GM21367 (cell line): ENCODE data around the gene CNTNAP2.

Experiments used
- ATAC-seq: cut with Tn5 transposase; IDR thresholded peaks from one replicate; pipeline ENCODE4 v1.9.1; 2021; ENCODE audit not compliant: unreplicated experiment

The CNTNAP2 gene

DNA sequence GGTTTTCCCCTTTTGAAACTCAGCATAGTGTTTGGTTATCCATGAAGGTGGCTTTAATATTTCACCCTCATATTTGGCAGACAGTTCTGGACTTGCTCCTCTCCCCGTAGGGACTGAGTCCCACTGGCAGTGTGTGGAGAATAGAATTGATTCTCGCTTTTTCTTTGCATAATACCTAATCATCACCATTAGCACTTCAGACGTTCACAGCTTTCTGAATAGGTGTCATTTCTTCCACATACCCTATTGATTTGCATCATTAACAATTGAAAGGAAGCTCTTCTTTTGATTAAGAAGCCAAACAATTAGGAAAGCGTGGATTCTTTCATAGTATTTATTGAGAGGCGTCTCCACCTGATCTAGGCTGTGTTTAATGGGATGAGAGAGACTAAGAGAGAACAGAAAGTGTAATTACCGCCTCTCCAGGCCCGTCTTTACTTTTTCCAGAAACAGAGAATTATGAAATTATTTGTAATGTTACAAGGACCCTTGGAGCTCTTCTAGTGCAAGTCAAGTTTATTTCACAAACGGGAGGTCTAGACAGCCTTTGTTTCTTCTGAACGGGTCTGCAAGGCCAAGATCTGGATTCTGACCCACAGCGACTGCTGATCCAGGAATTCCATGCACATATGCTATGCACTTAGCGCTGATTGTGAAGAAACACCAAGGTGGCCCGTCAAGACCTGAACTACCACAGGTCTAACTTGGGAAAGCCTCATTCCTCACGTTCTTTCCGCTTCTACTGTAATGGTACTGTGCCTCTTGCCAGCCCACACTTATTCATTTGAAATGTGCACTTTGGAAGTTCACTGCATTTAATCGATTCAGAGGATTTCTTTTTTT lies 2224.1 kb downstream of the CNTNAP2 start:
- no peak for ATAC-seq

DNA sequence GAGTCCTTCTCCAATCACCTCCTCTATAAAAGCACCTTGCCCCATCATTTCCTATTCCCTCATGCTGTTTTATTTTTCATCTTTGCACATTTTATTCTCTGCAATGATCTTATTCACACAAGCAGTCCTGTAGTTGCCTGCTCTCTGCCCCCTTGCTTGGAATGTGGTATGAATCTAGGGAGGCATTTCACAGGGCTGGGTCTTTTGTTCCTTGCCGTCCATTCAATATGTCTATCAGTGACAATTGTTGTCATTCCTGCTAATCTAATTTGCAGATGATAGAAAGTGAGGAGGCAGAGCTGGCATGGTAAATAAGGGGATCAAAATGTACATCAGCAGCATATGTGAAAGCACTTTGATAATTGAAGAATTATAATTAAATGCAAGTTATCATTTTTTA lies 2227.8 kb downstream of the CNTNAP2 start:
- no peak for ATAC-seq

DNA sequence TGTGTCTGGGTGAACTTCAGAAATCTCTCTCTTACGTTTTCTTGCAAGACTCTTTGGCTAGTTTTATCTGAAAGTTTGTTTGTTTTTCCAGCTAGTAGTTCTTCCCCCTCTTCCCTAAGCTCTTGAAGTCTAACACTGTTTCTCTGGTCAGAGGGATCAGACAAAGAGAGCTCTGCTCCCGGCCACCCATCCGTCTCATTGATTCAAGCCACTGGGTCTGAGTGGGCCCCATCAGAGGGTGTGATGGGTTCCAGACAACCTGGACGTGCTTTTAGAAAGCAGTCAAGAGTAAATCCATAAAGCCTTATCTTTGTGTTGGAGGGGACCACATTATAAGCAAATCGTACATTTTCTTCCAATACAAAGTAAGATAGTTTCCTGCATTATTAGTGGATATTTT lies 2231.4 kb downstream of the CNTNAP2 start:
- ATAC-seq = no peak

DNA sequence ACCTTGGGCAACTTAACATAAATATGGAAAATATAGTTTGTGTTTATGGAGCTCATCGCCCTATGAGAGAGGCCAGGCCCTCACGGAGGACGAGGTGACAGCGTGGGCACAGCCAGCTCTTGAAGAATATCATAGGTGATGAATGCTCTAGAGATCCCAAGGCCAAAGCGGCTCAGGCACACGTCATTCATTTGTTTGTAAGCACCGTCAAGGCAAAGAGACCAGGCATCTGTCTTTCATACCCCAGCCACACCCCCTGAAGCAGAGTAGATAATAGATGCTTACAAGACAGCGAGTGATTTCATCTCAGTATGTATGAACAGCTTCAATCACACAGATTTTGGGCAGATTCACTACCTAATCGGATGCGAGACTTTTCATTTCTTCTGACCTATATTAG lies 2231.9 kb downstream of the CNTNAP2 start:
- no peak for ATAC-seq

DNA sequence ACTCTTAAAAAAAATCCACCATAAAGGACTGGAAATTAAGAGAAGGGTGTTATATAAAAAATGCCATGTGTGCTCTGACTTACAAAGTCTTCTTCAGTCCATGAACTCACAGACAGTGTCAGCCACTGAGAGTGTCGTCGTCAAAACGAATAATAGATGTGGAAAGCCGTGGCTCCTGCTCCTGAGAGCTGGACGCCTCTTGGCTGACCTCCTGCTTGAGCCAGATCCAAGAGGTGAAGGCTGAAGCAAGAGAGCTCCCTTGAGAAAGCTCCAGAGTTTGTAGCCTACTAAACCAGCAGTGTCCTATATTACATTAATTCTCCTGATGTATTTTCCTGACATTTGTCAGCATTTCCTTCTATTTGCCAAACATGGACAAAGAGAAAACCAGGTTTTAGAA lies 2239.7 kb downstream of the CNTNAP2 start:
- ATAC-seq = no peak

DNA sequence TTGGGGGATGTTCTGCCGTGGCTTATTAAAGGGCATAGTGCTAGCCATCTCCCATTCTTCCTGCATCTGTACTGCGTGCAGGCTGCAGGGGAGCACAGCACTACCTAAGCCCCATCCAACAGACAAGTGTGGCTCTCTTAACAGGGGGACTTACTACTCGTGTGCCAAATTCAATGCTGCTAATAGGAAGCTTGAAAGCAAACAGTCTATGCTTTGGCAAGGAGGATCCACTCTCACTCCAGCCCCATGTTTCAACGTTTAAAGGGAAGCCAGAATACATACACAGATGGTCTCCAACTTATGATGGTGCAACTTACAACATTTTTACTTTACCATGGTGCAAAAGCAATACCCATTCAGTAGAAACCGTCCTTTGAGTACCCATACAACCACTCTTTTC lies 2245.9 kb downstream of the CNTNAP2 start:
- ATAC-seq = no peak

DNA sequence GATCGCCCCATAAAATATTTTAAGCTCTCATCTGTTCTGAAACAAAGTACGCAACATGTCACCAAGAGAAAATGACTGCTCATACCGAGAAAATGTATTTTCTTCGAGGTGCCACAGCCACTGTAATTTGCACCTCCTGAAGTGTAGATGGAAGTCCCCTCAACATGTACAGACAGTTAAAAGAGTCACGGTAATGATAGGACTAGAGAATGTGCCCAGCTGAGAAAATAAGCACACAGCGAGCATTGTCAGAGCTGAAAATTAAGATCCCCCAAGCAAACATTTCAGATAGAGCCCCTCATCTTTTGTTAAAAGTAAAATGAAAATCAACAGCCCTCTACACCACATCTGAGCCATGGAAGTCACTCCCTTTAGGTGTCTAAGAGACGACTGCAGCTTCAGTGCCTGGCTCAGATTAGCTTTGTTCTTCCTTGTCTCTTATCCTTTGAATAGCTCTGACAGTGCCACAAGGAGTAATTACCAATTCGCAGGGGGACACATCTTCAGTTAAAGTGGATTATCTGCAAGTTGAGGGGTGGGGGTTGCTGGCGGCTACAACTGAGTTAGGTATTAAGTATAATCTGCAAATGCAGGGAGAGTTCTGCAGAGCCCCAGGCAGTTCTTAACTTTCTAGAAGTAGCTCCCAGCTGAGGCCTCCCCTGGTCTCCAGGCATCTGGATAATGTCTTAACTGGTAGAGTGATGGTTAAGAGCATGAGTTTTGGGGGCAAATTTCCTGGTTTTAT lies 2251.3 kb downstream of the CNTNAP2 start:
- no peak for ATAC-seq

DNA sequence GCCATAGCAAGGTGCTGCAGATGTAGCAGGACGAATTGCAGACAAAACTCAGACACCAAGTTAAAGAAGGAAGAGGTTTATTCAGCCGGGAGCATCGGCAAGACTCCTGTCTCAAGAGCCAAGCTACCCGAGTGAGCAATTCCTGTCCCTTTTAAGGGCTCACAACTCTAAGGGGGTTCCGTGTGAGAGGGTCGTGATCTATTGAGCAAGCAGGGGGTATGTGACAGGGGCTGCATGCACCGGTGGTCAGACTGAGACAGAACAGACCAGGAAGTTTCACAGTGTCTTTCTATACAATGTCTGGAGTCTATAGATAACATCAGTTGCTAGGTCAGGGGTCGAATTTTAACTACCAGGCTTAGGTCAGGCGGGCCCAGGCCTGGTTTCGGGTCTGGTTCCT lies 2252.0 kb downstream of the CNTNAP2 start:
- ATAC-seq = no peak

DNA sequence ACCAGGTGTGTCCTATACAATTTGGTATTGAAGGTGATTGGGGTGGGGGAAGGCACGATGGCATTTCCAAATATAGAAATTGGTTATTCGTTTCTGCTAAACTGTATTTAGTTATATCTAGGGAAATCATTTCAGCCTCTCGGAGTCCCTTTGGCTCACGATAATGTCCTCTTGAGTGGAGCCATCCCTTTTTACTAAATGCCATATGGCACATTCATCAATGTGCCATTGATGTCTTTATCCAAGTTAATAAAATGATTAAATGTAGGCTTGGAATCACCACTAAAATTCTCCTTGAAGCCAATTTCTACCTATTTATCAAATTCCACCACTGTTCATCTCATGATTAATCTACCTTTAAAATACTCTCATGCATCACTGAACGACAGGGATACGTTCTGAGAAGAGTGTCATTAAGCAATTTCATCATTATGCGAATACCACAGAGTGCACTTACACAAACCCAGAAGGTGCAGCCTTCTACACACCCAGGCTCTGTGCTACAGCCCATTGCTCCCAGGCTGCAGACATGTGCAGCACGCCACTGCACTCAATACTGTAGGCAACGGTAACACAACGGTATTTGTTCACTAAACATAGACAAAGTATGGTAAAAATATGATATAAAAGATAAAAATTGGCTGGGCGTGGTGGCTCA lies 2254.8 kb downstream of the CNTNAP2 start:
- no peak for ATAC-seq

DNA sequence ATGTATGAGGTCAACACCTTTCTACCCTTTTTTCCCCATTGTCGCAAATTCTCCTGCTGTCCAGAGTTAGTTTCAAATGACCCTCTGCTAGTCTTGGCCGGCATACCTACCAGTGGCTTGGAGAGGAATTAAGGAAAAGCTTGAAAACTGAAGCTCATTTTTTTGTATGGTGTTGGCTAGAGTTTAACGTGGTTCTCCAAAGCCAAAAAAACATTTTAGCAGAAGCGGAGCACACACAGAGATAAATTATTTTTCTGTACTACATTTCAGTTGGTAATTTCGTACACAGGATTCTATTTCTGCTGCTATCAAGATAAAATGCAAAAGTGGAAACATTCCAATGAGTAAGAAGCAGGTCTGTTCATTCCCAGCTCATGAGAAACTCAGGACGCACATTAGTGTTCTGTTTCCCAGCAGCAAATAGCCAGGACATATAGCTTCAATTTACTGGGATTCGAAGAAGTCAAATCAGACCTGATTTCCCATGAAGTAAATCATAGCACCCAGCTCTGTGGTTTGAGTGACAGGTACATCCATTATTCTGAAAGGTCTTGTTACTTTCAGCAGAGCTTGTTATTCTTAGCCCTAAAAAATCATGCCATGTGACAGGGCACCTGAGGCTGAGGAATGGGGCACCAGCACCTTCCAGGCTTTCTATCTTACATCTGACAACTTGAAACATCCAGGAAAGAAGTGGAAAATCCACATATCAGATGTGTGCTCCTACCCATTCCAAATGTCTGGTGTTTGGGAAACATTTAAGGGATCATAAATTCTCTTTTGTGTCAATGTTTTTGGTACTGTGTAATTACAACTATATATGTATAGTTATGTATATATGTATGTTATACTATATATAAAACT lies 2258.0 kb downstream of the CNTNAP2 start:
- no peak for ATAC-seq

DNA sequence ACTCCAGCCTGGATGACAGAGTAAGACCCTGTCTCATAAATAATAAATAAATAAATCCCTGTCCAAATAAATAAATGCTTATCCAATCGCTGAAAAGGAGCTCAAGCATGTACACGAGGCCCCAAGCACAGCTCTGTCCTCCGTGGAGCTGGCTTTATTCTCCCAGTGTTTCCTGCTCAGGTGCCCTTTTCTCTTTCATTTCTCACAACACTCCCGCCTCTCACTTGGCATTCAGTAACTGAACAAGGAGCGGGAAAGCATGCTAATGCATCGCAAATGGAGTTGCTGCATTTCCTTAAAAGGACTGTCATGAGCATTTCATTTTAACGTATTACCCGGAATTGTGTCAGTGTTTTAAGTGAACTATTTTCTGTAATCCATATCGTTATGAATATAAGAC lies 2263.1 kb downstream of the CNTNAP2 start:
- no peak for ATAC-seq

DNA sequence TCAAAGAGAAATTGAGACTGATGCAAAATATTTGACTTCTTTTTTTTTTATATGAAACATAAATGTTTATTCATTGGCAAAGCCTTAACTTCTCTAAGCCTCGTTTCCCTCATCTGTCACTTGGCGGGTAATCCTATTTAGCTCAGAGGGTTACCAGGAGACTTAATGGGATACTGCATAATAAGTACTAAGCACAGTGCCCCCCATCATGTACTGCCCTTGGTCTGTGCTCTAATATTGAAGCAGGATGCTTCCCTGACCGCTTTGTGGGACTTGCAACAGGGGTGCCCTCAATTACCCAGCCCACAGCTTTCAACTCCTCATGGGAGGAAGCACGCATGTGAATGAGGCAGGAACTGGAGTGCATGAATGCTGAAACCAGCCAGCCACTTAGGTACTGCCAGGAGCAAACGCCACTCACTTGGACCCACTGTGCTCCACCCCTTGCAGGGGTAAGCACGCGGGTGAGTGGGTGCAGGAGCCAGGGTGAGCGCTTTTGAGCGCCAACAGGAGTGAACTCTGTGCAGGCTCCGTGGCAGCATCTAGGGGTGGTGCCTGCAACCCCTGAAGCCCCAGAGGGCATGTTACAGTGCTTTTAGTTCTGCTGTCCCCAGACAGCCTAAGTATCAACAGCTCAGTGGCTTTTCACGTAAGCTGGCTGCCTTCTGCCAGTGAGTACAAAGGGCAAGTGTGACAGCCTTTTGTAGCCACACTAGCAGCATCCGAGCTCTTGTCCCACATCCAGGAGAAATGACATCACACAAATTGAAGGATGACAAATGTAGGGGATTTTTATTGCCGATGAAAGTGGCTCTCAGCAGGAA lies 2264.2 kb downstream of the CNTNAP2 start:
- ATAC-seq = no peak

DNA sequence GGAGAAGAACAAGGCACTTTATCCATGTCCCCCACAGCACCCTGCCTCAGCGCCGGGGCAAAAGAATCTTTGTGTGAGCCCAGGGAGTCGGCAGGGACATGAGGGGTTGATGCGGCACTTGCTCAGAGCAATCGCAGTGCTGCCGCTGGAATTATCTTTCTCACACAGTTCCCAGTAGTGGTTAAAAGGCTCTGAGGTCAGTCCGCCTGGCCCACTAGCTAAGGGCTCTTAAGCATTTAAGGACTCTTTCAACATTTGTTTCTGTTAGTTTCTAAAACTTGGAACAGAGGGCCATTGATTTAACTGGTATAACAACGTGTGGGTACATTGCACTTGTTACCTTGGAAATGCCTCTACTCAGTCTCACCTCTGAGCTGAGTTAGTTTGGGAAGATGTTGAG lies 2266.0 kb downstream of the CNTNAP2 start:
- ATAC-seq = no peak

DNA sequence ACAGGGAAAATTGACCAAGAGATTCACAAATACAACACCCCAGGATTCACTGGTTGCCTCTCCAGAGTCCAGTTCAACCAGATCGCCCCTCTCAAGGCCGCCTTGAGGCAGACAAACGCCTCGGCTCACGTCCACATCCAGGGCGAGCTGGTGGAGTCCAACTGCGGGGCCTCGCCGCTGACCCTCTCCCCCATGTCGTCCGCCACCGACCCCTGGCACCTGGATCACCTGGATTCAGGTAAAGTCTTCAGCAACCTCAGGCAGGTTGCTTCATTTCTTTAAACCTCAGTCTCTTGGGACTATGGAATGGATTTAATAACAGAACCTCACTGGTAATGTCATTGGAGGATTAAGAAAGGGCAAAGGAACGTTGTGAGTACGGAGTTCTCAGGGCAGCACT lies 2267.1 kb downstream of the CNTNAP2 start:
- ATAC-seq = no peak

DNA sequence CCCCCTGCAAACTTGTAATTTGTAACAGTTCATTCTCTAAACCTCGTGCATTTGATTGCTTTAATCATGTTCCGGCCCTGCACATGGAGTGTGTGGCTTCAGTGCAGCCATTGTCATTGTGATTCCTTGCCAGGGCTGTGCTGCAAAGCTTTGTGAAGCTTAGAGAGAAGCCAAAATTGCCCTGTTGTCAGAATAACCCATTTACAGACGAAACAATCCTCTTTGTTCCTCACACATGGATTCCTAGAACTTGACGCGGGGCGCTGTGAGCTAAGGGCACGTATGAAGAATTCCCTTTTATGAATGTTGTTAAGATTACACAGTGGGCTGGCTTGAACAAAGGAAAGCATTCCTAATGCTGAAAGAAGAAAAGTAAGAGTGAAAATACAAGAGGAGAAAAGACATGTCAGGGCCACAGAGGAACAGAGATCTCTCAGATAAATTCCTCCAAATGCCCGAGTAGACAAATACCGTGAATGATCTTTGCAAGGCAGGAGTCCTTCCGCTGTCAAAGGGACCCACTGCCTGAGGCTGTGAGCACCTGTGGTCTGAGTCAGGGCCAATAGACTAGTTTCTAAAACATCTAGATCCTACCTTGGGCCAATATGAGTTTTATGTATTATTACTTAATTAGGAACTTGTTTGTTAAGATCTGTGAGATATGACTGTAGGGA lies 2268.5 kb downstream of the CNTNAP2 start:
- ATAC-seq = no peak

DNA sequence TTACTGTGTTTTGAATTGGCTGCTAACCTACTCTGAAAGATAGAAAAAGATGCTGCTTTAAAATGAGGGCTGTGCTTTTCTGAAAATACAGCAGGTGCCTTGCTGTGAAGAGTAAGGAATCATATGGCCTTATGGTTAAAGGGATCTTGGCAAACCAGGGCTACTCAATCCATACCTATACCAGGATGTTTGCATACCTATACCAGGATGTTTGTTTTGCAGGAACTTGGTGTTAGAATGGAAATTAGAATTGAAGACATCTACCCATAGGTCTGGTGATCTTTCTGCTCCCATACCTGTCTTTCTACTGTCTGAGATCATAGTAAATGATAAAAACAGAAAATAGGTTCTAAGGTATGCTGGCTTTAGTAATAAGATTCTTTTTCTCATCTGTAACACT lies 2273.8 kb downstream of the CNTNAP2 start:
- ATAC-seq = no peak

DNA sequence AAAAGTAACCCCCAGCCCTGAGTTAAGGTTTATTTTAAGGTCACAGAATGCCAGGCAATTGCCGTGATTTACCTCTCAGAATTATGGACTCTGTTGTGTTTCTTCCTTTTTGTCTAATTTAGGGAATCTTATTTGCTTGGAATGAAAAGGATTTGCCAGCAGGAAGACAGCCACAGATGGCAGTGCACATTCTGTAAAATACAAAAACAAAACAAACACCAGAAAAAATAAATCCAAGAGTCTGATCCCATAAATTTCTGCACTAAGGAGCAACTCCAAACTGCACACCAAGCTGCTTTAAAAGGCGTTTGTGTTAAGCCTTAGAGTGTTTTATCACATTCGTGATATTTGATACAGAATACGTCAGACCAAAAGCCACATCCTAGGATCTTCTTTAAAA lies 2275.0 kb downstream of the CNTNAP2 start:
- no peak for ATAC-seq

DNA sequence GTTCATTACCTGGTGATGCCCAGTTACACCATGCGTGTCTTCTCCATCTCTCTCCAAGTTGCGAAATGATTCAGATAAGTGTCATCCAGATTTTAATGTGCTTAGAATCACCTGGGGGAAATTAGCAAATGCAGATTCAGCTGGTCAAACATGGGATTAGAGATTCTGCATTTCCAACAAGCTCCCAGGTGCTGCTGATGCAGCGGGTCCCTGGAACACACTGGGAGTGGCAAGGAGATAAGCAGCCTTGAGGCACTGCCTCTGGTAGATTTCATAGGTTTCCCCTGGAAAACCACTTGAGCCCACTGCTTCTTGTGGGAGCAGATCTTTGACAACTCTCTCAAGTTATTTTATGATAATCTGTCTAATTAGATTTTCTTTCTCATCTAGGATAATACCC lies 2278.0 kb downstream of the CNTNAP2 start:
- no peak for ATAC-seq

DNA sequence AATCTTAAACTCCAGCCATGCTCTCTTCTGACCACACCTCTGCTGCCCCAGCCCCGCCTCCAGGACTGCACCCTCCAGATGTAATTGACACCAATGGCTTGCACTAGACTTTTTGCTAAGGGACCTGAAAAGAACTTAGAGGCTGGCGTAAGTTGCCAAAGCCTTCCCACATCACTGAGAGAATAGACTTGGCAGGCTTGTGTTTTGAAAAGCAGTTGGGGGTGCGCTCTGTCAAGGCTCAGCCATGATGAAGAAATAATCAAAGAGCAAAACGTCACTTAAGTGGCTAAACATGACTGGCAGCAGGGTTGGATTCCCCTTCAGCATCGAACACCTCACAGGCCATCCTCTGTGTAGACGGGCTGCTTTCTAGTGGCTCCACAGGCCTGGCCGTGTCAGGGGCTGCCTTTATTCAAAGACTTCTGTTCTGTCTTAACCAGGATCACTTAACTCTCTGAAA lies 2278.8 kb downstream of the CNTNAP2 start:
- no peak for ATAC-seq
